GM19023 (cell line): ENCODE results near the gene NCL.
"Not testable (repeated sequence)": the region's sequence is repeated elsewhere in the genome, so short reads cannot be mapped to it uniquely, and the experiment has no call there.

Source experiments
- ATAC-seq: cut with Tn5 transposase; IDR thresholded peaks from one replicate; pipeline ENCODE4 v1.9.1; 2021; ENCODE audit warnings: mild to moderate bottlenecking, moderate library complexity; ENCODE audit not compliant: unreplicated experiment

The NCL gene

DNA sequence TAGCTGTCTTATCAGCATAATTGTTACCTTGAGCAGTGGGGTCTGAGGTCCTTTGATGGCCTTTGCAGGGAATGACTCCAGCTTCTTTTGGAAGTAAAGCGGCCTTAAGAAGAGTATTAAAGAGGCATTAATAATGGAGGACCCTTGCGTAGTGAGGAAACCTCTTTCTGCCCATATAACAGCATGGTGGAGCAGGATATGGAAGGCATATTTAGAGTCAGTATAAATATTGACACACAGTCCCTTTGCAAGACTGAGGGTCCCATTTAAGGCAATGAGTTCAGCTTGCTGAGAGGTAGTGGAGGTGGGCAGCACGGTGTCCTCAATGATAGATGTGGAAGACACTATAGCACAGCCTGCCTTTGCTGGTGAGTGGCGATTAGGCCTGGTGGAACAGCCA lies 32.7 kb downstream of the NCL start:
- no peak for ATAC-seq

- ATAC-seq, result not testable (repeated sequence)
Measured at GRCh38 chr2:231430437-231430836, 33.8 kb downstream of the NCL start.

GRCh38 chr2:231429901-231430300 lies 34.4 kb downstream of the NCL start:
- no peak for ATAC-seq

DNA sequence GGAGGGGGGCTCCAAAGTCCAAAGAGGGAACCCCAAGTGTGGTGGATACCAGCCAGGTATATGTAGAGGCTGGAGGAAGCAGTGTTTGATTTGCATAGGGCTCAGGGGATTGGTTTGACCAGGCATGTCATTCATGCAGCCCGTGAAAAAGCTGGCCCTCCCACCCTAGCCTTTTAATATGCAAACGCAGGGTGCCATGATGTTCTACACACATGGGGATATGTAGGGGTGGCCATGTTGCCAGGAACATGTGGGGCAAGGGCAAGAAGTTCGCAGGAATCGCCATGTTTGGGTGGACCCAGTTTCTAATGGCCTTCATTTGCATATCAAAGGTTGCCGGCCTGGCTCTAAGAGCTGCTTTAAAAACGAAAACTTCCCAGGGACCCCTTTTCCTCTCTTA lies 35.1 kb downstream of the NCL start:
- no peak for ATAC-seq

- ATAC-seq, result no peak
Measured at GRCh38 chr2:231427116-231427515, 37.2 kb downstream of the NCL start.

GRCh38 chr2:231425811-231426703 lies 38.2 kb downstream of the NCL start:
- no peak for ATAC-seq

DNA sequence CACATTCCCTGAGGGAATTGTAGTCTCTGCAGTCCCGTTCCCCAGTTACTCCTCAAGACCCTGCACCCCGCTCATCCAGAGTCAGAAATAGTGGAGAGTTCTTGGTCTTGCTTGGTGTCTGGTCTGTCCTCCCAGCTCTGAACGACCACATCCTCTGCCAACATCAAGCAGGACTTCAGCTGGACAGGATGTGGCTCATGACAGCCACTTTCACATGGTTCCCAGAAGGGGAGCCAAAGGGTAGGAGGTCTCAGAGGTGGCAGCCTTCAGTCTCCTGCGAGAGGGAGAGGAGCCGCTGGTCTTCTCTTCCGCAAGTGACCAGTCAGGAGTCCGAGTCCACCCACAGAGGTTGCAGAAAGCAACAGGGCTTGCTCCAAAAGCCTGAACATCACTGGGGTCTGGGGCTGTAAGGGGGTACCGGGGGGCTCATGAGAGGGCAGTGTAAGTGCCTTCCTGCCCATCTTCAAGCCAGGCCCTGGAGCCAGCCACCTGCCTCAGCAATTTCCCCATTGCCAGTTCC lies 38.9 kb downstream of the NCL start:
- no peak for ATAC-seq

- ATAC-seq, result no peak
Measured at GRCh38 chr2:231423176-231423575, 41.1 kb downstream of the NCL start.

DNA sequence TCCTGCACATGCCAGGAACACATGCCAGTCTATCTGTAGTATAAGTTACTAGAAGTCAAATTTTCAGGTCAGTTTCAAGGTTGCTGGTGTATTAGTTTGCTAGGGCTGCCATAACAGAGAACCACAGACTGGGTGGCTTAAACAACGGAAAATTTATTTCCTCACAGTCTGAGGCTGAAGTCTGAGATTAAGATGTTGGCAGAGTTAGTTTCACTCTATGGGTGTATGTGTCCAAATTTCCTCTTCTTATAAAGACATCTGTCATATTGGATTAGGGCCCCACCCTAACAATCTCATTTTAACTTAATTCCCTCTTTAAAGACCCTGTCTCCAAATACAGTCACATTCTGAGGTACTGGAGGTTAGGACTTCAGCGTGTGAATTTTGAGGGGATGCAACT lies 42.2 kb downstream of the NCL start:
- ATAC-seq, result no peak

- ATAC-seq, result no peak
Measured at GRCh38 chr2:231421051-231421580, 43.2 kb downstream of the NCL start.

DNA sequence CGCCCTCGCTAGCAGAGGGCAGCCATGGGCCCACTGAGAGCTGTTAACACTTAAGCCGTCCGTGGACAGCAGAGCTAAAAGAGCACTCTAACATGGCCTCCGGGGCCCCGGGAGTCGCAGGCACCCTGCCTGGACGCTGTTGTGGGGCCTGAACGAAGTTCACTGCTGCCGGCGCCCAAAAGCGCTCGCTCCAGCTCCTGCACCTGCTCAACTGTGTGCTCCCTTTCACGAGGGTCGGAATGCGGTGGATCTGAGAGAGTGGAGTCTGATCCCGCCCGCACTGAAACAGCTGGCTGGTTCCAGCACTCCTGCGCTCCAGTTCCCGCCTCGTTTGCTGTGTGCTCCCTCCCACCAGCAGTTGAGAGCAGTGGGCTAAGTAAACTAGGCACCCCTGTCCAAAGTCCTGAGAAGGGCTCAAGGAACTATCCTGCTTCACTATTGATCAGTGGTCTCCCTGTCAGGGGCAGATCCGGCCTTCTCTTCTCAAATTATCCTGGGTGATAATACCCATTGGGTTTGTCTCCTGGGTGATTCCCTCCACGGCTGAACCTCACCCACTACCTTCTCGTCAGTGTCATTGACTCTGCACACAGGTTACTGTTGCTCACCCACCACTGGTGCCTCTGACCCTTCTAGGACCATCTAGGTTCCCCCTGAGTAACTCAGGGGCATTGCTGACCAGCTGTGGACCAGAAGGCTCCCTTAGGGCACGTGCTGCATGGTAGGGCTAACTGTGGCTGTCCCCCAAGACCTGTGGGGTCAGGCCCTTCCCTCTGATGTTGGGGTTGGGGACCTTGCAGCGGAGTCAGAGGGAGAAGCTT lies 45.3 kb downstream of the NCL start:
- ATAC-seq, result no peak

DNA sequence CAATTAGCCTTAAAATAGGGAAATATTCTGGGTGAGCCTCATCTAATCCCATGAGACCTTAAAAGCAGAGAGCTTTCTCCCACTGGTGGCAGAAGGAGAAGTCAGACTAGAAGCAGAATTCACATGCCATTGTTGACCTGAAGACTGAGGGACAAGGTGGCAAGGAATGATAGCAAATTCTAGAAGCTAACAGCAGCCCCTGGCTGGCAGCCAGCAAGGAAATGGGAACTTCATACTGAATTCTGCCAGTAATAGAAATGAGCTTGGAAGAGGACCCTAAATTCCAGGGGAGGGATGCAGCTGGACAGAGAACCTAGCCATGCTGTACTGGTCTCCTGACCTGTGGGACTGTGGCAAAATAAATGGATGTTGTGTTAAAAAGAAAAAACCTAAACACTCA lies 49.3 kb downstream of the NCL start:
- no peak for ATAC-seq

DNA sequence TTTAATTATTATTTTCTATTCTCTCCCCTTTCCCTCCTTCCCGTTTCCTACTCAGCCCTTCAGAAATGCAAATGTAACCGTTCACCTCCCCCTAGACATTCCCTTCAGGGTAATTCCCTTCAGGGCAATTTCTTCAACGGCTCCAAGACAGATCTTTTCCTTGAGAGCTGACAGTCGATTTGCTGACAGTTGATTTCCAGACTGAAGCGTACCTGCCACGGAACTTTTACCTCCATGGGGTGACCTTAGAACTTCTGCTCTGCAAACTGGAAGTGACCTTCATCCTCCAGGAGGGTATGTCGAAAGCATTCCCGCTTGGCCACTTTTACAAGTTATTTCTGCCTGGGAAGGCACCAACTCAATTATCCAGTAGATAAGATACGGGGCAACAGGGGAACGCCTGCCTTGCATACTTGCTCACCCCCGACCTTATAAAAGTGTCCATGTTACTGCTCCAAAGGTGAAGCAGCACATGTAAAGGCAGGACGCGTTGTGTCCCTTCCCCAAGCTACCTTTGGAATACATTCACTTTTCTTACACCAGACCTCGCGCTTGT lies 50.3 kb downstream of the NCL start:
- no peak for ATAC-seq

DNA sequence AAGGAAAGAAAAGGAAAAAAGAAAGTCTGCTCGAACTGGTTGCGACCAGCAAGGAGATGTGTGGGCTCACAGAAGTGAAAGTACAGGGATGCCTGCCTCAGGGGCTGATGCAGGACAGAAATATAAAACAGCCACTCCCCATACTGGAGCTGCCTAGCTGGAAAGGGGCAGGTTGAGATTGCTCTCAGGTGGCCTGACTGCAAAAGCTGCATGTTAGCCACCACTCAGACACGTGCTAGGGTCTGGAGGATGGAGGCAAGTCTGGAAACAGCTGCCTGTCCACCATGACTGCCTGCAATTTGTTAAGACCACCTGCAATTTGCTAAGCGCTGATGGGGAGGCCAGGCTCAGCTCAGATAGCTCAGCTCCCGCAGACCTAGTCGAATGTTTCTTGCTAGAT lies 50.8 kb downstream of the NCL start:
- no peak for ATAC-seq

- ATAC-seq, result peak; percentile 7
Measured at GRCh38 chr2:231412618-231412963, 51.7 kb downstream of the NCL start.

- peak; percentile 97 for ATAC-seq
Measured at GRCh38 chr2:231411831-231412617, 52.3 kb downstream of the NCL start.

GRCh38 chr2:231411237-231411636 lies 53.0 kb downstream of the NCL start:
- no peak for ATAC-seq

GRCh38 chr2:231410293-231411004 lies 53.8 kb downstream of the NCL start:
- no peak for ATAC-seq

GRCh38 chr2:231409776-231410175 lies 54.5 kb downstream of the NCL start:
- no peak for ATAC-seq

DNA sequence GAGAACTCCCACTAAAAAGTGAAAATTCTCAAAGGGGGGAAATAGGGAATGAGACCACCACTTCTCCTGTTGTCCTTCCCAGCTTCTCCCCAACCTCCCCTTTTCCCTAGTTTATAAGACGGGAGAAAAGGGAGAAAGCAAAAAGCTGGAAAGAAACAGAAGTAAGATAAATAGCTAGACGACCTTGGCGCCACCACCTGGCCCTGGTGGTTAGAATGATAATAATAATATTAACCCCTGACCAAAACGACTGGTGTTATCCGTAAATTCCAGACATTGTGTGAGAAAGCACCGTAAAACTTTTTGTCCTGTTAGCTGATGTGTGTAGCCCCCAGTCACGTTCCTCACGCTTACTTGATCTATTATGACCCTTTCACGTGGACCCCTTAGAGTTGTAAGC lies 56.0 kb downstream of the NCL start:
- ATAC-seq, result not testable (repeated sequence)
